Calu3 (cell line): ENCODE measurements around the gene NR1H2. TPM values are rescaled to one million over a fixed set of nuclear protein-coding genes. Genes with fewer than 3 reads are reported as not detected.

Source experiments
- BruUV-seq: library from RNA; stranded (reverse); fragments of 400-500 nt; replicated peaks from 2 replicates; lab custom pipeline; 2021; lab: Mats Ljungman, UMichigan
- CTCF ChIA-PET: fragments of 300-600 bp; sonication (Branson Sonifier 250); formaldehyde crosslinking; loops from one replicate; lab custom pipeline; 2022; ENCODE audit warnings: antibody characterized with exemption; lab: Charles Lee
- DNase-seq: peaks from one replicate; pipeline ENCODE4 v3.0.0; 2022
- H3K27ac Mint-ChIP-seq: one replicate; pipeline ENCODE4 v1.8.0; 2022; ENCODE audit warnings: mixed read lengths; ENCODE audit not compliant: unreplicated experiment
- H3K27me3 Mint-ChIP-seq: one replicate; pipeline ENCODE4 v1.8.0; 2022; ENCODE audit warnings: mixed read lengths; ENCODE audit not compliant: unreplicated experiment
- H3K36me3 Mint-ChIP-seq: one replicate; pipeline ENCODE4 v1.8.0; 2022; ENCODE audit warnings: mild to moderate bottlenecking, moderate library complexity, mixed read lengths; ENCODE audit not compliant: insufficient read depth, unreplicated experiment
- H3K4me1 Mint-ChIP-seq: one replicate; pipeline ENCODE4 v1.8.0; 2022; ENCODE audit warnings: mild to moderate bottlenecking, low read depth, mixed read lengths; ENCODE audit not compliant: unreplicated experiment
- H3K4me3 Mint-ChIP-seq: one replicate; pipeline ENCODE4 v1.8.0; 2022; ENCODE audit warnings: mild to moderate bottlenecking, low read depth, moderate library complexity, mixed read lengths; ENCODE audit not compliant: unreplicated experiment
- H3K9me3 Mint-ChIP-seq: one replicate; pipeline ENCODE4 v1.8.0; 2022; ENCODE audit warnings: low read depth, mixed read lengths; ENCODE audit not compliant: unreplicated experiment
- intact Hi-C: fragments of 100-400 bp; cut with micrococcal nuclease; formaldehyde crosslinking; loops from one replicate; pipeline ENCODE4 v1.10.0; 2022; ENCODE audit not compliant: unreplicated experiment
- total RNA-seq: library from RNA; stranded (reverse); gene quantifications from 2 replicates; pipeline ENCODE4 v1.2.3, GENCODE V29; 2022
- TF ChIP-seq, protein P1 (sequence below): fragments of 200-600 bp; IDR thresholded peaks from one replicate; pipeline ENCODE4 v1.8.0; 2022; ENCODE audit warnings: antibody characterized with exemption; ENCODE audit not compliant: unreplicated experiment

NR1H2 gene
- total RNA-seq, 1 experiment from 2014 or later = 77.5 TPM

DNA sequence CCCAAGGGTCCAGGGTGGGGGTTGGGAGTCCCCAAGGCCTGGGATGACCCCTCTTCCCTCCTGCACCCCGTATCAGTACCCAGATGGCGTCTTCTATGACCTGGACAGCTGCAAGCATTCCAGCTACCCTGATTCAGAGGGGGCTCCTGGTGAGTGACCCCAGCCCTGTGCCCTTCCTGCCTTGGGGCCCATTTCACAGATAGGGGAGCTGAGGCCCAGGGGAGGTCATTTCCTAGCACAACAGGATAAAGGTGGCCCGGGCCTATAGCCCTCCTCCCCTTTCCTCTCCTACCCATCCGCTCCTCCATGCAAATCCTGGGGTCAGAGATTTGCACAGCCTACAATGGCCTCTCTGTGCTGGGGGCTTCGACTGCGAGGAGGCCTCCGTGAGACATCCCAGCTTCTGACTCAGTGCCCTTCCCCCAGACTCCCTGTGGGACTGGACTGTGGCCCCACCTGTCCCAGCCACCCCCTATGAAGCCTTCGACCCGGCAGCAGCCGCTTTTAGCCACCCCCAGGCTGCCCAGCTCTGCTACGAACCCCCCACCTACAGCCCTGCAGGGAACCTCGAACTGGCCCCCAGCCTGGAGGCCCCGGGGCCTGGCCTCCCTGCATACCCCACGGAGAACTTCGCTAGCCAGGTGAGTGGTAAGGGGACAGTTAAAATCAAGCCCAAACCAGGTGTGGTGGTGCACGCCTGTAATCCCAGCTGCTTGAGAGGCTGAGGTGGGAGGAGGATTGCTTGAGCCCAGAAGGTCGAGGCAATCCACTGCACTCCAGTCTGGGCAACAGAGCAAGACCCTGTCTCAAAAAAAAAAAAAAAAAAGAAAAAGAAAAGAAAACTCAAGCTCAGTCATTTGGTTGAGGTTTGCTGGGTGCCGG, 46.4 kb downstream of the NR1H2 start:
- TF ChIP-seq, protein P1, sequence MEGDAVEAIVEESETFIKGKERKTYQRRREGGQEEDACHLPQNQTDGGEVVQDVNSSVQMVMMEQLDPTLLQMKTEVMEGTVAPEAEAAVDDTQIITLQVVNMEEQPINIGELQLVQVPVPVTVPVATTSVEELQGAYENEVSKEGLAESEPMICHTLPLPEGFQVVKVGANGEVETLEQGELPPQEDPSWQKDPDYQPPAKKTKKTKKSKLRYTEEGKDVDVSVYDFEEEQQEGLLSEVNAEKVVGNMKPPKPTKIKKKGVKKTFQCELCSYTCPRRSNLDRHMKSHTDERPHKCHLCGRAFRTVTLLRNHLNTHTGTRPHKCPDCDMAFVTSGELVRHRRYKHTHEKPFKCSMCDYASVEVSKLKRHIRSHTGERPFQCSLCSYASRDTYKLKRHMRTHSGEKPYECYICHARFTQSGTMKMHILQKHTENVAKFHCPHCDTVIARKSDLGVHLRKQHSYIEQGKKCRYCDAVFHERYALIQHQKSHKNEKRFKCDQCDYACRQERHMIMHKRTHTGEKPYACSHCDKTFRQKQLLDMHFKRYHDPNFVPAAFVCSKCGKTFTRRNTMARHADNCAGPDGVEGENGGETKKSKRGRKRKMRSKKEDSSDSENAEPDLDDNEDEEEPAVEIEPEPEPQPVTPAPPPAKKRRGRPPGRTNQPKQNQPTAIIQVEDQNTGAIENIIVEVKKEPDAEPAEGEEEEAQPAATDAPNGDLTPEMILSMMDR = no peak
- Mint-ChIP-seq H3K27ac (no peak overlapping the region), H3K36me3 (no peaks in the 10 kb centered on the region), H3K27me3 (peaks cover 14% of the 10 kb centered on the region), H3K4me3 (no peak overlapping the region), H3K9me3 (no peaks in the 10 kb centered on the region), H3K4me1 (no peaks in the 10 kb centered on the region)
- no peak for DNase-seq
- intact Hi-C loops = no loop called here
- BruUV-seq = no TSS peak
- CTCF ChIA-PET = interaction anchor here (0.6 to 0.7 kb wide), 2 partner anchors 36 to 242 kb away, joined by 3 read pairs; no protein-coding TSS in a partner anchor

DNA sequence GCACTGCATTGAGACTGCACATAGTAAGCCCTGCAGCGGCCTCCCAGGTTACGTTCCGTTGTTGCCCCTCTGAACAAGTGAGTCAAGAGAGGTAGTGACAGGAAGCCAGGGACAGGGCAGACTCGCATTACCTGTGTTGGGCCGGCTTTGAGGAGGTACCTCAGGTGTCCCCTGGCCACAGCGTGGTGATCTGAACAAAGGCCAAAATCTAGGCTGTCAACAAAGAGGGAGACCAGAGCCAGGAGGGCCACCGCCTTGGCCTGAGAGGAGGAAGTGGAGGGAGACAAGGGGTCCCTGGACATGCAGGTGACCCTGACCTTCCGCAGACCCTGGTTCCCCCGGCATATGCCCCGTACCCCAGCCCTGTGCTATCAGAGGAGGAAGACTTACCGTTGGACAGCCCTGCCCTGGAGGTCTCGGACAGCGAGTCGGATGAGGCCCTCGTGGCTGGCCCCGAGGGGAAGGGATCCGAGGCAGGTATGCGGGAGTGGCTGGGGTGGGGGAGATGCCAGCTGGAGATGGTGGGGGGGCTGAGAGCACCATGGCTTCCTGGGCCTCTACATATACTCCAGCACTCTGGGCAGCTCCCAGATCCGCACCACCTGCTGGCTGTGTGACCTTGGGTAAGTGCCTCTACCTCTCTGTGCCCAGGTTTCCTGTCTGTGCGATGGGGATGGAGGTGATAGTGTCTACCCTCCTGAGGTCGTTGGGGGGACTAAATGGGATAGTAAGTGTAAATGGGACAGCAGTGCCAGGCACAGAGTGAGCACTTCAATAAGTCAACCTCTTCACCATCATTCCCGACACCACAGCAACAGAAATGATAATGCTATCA, 47.2 kb downstream of the NR1H2 start:
- peaks cover 14% of the 10 kb centered on the region for H3K27me3 Mint-ChIP-seq
- DNase-seq = no peak
- TF ChIP-seq, protein P1 = no peak
- H3K4me3 Mint-ChIP-seq = no peak overlapping the region
- H3K9me3 Mint-ChIP-seq = no peaks in the 10 kb centered on the region
- no peaks in the 10 kb centered on the region for H3K4me1 Mint-ChIP-seq
- intact Hi-C loops = no loop called here
- CTCF ChIA-PET = interaction anchor here (0.6 to 0.7 kb wide), 3 partner anchors 37 to 1066 kb away, joined by 3 to 4 read pairs (median 3); no protein-coding TSS in a partner anchor
- H3K36me3 Mint-ChIP-seq = no peaks in the 10 kb centered on the region
- no peak overlapping the region for H3K27ac Mint-ChIP-seq
- no TSS peak for BruUV-seq

DNA sequence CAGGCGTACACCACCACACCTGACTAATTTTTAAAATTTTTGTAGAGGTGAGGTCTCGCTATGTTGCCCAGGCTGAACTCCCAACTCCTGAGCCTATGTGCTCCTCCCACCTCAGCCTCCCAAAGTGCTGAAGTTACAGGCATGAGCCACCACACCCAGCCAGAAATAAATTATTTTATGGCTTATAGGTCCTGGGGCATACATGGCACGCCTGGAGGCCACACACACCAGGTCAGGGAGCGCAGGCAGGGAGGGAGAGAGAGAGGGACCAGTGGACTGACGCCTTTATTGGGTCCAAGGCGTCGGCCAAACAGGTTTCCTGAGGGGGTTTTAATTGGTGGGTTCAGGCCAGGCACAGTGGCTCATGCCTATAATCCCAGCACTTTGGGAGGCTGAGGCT, 49.3 kb downstream of the NR1H2 start:
- H3K4me3 Mint-ChIP-seq = no peak overlapping the region
- CTCF ChIA-PET = interaction anchor here (0.6 kb wide), 1 partner anchor 1672 kb away, joined by 3 read pairs; no protein-coding TSS in a partner anchor
- peaks cover under 1% of the 10 kb centered on the region for H3K36me3 Mint-ChIP-seq
- TF ChIP-seq, protein P1 = no peak
- no peak for DNase-seq
- H3K9me3 Mint-ChIP-seq = no peaks in the 10 kb centered on the region
- BruUV-seq = no TSS peak
- intact Hi-C loops = no loop called here
- peaks cover 17% of the 10 kb centered on the region for H3K27me3 Mint-ChIP-seq
- H3K4me1 Mint-ChIP-seq = no peaks in the 10 kb centered on the region
- no peak overlapping the region for H3K27ac Mint-ChIP-seq

DNA sequence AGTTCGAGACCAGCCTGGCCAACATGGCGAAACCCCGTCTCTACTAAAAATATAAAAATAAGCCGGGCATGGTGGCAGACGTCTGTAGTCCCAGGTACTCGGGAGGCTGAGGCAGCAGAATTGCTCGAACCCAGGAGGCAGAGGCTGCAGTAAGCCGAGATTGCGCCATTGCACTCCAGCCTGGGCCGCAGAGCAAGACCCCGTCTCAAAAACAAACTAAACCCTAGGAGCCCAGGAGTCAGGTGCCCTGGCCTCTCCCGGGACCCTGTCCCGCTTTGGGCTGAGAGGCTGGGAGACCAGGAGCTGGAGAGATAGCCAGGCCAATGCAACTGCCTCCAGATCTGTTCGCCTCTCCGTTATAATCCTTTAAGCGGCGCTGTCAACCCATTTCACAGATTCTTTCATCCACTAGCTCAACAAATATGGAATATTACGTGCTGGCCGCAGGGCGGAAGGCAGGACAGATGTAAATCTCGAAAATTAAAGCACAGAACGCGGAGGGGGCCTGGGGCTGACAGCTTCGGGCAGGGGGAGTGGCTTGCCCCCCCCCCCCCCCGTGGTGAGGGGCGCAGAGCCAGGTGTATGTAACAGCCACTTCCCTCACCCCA, 51.2 kb downstream of the NR1H2 start:
- H3K27me3 Mint-ChIP-seq = peaks cover 34% of the 10 kb centered on the region
- no peaks in the 10 kb centered on the region for H3K4me1 Mint-ChIP-seq
- intact Hi-C loops = no loop called here
- TF ChIP-seq, protein P1 = no peak
- no TSS peak for BruUV-seq
- no peak overlapping the region for H3K4me3 Mint-ChIP-seq
- no peak for DNase-seq
- no peaks in the 10 kb centered on the region for H3K9me3 Mint-ChIP-seq
- H3K27ac Mint-ChIP-seq = no peak overlapping the region
- H3K36me3 Mint-ChIP-seq = peaks cover 17% of the 10 kb centered on the region
- CTCF ChIA-PET = interaction anchor here (0.7 kb wide), 2 partner anchors 10 to 126 kb away, joined by 4 to 5 read pairs; no protein-coding TSS in a partner anchor
